Measurements from ENCODE around the gene BBS9. TPM values are rescaled to one million over a fixed set of nuclear protein-coding genes. Genes with fewer than 3 reads are reported as not detected.

Gene BBS9
- total RNA-seq, 1 donor from 2014 or later, result 22.6 TPM

- Mint-ChIP-seq H3K4me3 (ENCODE audit: unreplicated experiment) (no peak overlapping the region), H3K27ac (ENCODE audit: unreplicated experiment) (no peak overlapping the region), H3K9me3 (ENCODE audit: unreplicated experiment) (peaks cover 22% of the 10 kb centered on the region), H3K27me3 (ENCODE audit: unreplicated experiment) (no peaks in the 10 kb centered on the region), H3K4me1 (ENCODE audit: unreplicated experiment) (no peaks in the 10 kb centered on the region), H3K36me3 (ENCODE audit: unreplicated experiment) (peaks cover 5% of the 10 kb centered on the region)
- DNase-seq (ENCODE audit: extremely low spot score, unreplicated experiment), result no peak
- TF ChIP-seq CTCF (IDR thresholded peaks at IDR 0.05), result no peak
These were observed 494.9 kb downstream of the BBS9 start for GRCh38 chr7:33624215-33624614.

GRCh38 chr7:33626869-33627268, 497.5 kb downstream of the BBS9 start:
- TF ChIP-seq CTCF (IDR thresholded peaks at IDR 0.05), result no peak
- no peaks in the 10 kb centered on the region for H3K9me3 Mint-ChIP-seq (ENCODE audit: unreplicated experiment)
- no peaks in the 10 kb centered on the region for H3K27me3 Mint-ChIP-seq (ENCODE audit: unreplicated experiment)

DNA sequence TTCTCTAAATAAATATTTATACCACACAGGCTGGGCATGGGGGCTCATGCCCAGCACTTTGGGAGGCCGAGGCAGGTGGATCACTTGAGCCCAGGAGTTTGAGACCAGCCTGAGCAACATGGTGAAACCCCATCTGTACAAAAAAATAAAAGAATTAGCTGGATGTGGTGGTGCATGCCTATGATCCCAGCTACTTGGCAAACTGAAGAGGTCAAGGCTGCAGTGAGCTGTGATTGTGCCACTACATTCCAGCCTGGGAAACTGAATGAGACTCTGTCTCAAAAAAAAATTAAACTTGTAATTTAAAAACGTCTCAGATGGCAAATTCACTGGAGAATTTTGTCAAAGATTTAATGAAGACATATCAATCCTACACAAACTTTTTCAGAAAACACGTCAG, 498.4 kb downstream of the BBS9 start:
- Mint-ChIP-seq H3K36me3 (ENCODE audit: unreplicated experiment) (no peaks in the 10 kb centered on the region), H3K4me1 (ENCODE audit: unreplicated experiment) (no peaks in the 10 kb centered on the region), H3K4me3 (ENCODE audit: unreplicated experiment) (no peak overlapping the region), H3K27me3 (ENCODE audit: unreplicated experiment) (no peaks in the 10 kb centered on the region), H3K27ac (ENCODE audit: unreplicated experiment) (no peak overlapping the region), H3K9me3 (ENCODE audit: unreplicated experiment) (no peaks in the 10 kb centered on the region)
- DNase-seq (ENCODE audit: extremely low spot score, unreplicated experiment), result no peak
- no peak for TF ChIP-seq CTCF (IDR thresholded peaks at IDR 0.05)

More at GRCh38 chr7:33626869-33627268, 497.5 kb downstream of the BBS9 start:
- no peaks in the 10 kb centered on the region for H3K4me1 Mint-ChIP-seq (ENCODE audit: unreplicated experiment)
- no peaks in the 10 kb centered on the region for H3K36me3 Mint-ChIP-seq (ENCODE audit: unreplicated experiment)
- no peak for DNase-seq (ENCODE audit: extremely low spot score, unreplicated experiment)
- H3K27ac Mint-ChIP-seq (ENCODE audit: unreplicated experiment), result no peak overlapping the region
- H3K4me3 Mint-ChIP-seq (ENCODE audit: unreplicated experiment), result no peak overlapping the region

- H3K4me1 Mint-ChIP-seq (ENCODE audit: unreplicated experiment), result no peaks in the 10 kb centered on the region
These were observed 499.5 kb downstream of the BBS9 start for GRCh38 chr7:33628894-33629293.

DNA sequence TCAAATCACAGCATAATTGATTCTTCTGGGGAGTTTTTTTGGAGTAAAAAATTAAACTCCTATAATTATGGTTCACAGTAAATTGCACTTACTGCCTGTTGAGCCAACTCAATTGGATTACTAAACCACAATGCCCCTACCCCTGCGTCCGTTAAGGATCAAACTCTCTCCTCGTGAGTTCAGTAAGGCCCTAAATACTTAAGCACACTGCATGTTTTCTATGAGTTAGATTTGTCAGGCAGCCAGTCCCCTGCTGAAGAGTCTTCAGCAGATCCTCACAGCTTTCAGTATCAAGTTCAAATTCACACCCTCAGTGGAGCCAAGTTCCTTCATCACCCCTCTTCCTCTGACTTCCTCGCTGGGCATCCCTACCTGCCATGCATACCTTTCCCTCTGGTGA, 501.0 kb downstream of the BBS9 start:
- DNase-seq (ENCODE audit: extremely low spot score, unreplicated experiment), result no peak
- no peak overlapping the region for H3K4me3 Mint-ChIP-seq (ENCODE audit: unreplicated experiment)
- no peaks in the 10 kb centered on the region for H3K27me3 Mint-ChIP-seq (ENCODE audit: unreplicated experiment)
- H3K4me1 Mint-ChIP-seq (ENCODE audit: unreplicated experiment), result no peaks in the 10 kb centered on the region
- no peak overlapping the region for H3K27ac Mint-ChIP-seq (ENCODE audit: unreplicated experiment)
- TF ChIP-seq CTCF (IDR thresholded peaks at IDR 0.05), result no peak
- no peaks in the 10 kb centered on the region for H3K36me3 Mint-ChIP-seq (ENCODE audit: unreplicated experiment)
- H3K9me3 Mint-ChIP-seq (ENCODE audit: unreplicated experiment), result no peaks in the 10 kb centered on the region

More at GRCh38 chr7:33628894-33629293, 499.5 kb downstream of the BBS9 start:
- H3K27me3 Mint-ChIP-seq (ENCODE audit: unreplicated experiment), result no peaks in the 10 kb centered on the region
- H3K36me3 Mint-ChIP-seq (ENCODE audit: unreplicated experiment), result no peaks in the 10 kb centered on the region
- H3K4me3 Mint-ChIP-seq (ENCODE audit: unreplicated experiment), result no peak overlapping the region
- no peak overlapping the region for H3K27ac Mint-ChIP-seq (ENCODE audit: unreplicated experiment)
- no peaks in the 10 kb centered on the region for H3K9me3 Mint-ChIP-seq (ENCODE audit: unreplicated experiment)
- no peak for TF ChIP-seq CTCF (IDR thresholded peaks at IDR 0.05)
- no peak for DNase-seq (ENCODE audit: extremely low spot score, unreplicated experiment)
